Neuronal stem cell (in vitro differentiated cells): ENCODE results near the gene ACRBP.

ENCODE experiments used
- DNase-seq: peaks from one replicate; pipeline ENCODE4 v3.0.0-alpha.2; 2013; ENCODE audit warnings: low spot score
- H2AFZ ChIP-seq: one replicate; pipeline ENCODE4 v1.6.1; 2013; ENCODE audit warnings: mild to moderate bottlenecking, low read length, inconsistent platforms
- H2AK5ac ChIP-seq: 2 replicates; pipeline ENCODE4 v1.6.1; 2013; ENCODE audit warnings: low read depth, mild to moderate bottlenecking, inconsistent platforms, low read length, moderate library complexity, mixed read lengths
- H2BK120ac ChIP-seq: 2 replicates; pipeline ENCODE4 v1.6.1; 2013; ENCODE audit warnings: low read depth, mild to moderate bottlenecking, inconsistent platforms, low read length, moderate library complexity, mixed read lengths
- H2BK12ac ChIP-seq: one replicate; pipeline ENCODE4 v1.6.1; 2013; ENCODE audit warnings: low read length, inconsistent platforms
- H2BK15ac ChIP-seq: 2 replicates; pipeline ENCODE4 v1.6.1; 2013; ENCODE audit warnings: mild to moderate bottlenecking, low read length, inconsistent platforms, mixed read lengths
- H2BK5ac ChIP-seq: one replicate; pipeline ENCODE4 v1.6.1; 2013; ENCODE audit warnings: inconsistent platforms, mild to moderate bottlenecking, low read length, moderate library complexity
- H3K14ac ChIP-seq: one replicate; pipeline ENCODE4 v1.6.1; 2013; ENCODE audit warnings: low read length, inconsistent platforms
- H3K18ac ChIP-seq: 2 replicates; pipeline ENCODE4 v1.6.1; 2013; ENCODE audit warnings: low read length, inconsistent platforms
- H3K23ac ChIP-seq: 2 replicates; pipeline ENCODE4 v1.6.1; 2013; ENCODE audit warnings: low read depth, mild to moderate bottlenecking, mixed read lengths, low read length, inconsistent platforms; ENCODE audit not compliant: poor library complexity
- H3K27ac ChIP-seq: replicated peaks from 3 replicates; pipeline ENCODE4 v1.5.1; 2013; ENCODE audit warnings: low read length, inconsistent platforms
- H3K27me3 ChIP-seq, 3 experiments: 2 replicates each; pipeline ENCODE4 v1.6.1; 2013; ENCODE audit warnings: low read length in 3 of 3, mild to moderate bottlenecking in 2 of 3, inconsistent platforms in 1 of 3, low read depth in 1 of 3, mixed read lengths in 1 of 3, moderate library complexity in 1 of 3; ENCODE audit not compliant: control insufficient read depth in 3 of 3, insufficient read depth in 3 of 3
- H3K36me3 ChIP-seq, 2 donors: replicated peaks in 1 of 2; 2 replicates each; pipeline ENCODE4 v1.6.1; 2013; ENCODE audit warnings: low read length in 2 of 2; ENCODE audit not compliant: control insufficient read depth in 2 of 2, insufficient read depth in 2 of 2
- H3K4ac ChIP-seq: 2 replicates; pipeline ENCODE4 v1.6.1; 2013; ENCODE audit warnings: inconsistent platforms, mild to moderate bottlenecking, low read length, moderate library complexity
- H3K4me1 ChIP-seq, 2 donors: 1 replicate in 1 of 2; 2 replicates in 1 of 2; pipeline ENCODE4 v1.6.1; 2013; ENCODE audit warnings: low read length in 2 of 2, low read depth in 1 of 2; ENCODE audit not compliant: control insufficient read depth in 2 of 2, insufficient read depth in 1 of 2
- H3K4me2 ChIP-seq: one replicate; pipeline ENCODE4 v1.6.1; 2013; ENCODE audit warnings: mild to moderate bottlenecking, low read length, inconsistent platforms; ENCODE audit not compliant: insufficient read depth, poor library complexity, severe bottlenecking
- H3K4me3 ChIP-seq, 2 donors: 2 replicates each; pipeline ENCODE4 v1.5.1; 2013; ENCODE audit warnings: low read length in 2 of 2, mild to moderate bottlenecking in 2 of 2, inconsistent platforms in 1 of 2, moderate library complexity in 1 of 2
- H3K79me1 ChIP-seq: one replicate; pipeline ENCODE4 v1.6.1; 2013; ENCODE audit warnings: low read depth, mild to moderate bottlenecking, inconsistent platforms, low read length, moderate library complexity
- H3K9ac ChIP-seq: one replicate; pipeline ENCODE4 v1.6.1; 2013; ENCODE audit warnings: mild to moderate bottlenecking, low read depth, low read length, inconsistent platforms; ENCODE audit not compliant: poor library complexity
- H3K9me3 ChIP-seq, 2 donors: replicated peaks in 1 of 2; 2 replicates each; pipeline versions ENCODE3 to v1.6.1; 2013; ENCODE audit warnings: low read length in 2 of 2, mild to moderate bottlenecking in 2 of 2, inconsistent platforms in 1 of 2, low read depth in 1 of 2, mixed read lengths in 1 of 2, moderate library complexity in 1 of 2; ENCODE audit not compliant: control insufficient read depth in 2 of 2, insufficient read depth in 1 of 2
- H4K8ac ChIP-seq: one replicate; pipeline ENCODE4 v1.6.1; 2013; ENCODE audit warnings: low read depth, mild to moderate bottlenecking, inconsistent platforms, low read length, moderate library complexity
- H4K91ac ChIP-seq: one replicate; pipeline ENCODE4 v1.6.1; 2013; ENCODE audit warnings: low read length, low read depth, mild to moderate bottlenecking, inconsistent platforms; ENCODE audit not compliant: poor library complexity
- WGBS, 2 donors: extraction: QIAGEN DNeasy Blood & Tissue Kit; methylation state at CpG; one replicate each; pipeline ENCODE4 v1.1.7; 2013; ENCODE audit warnings: missing lambda C conversion rate in 2 of 2, mixed read lengths in 1 of 2; ENCODE audit not compliant: insufficient read length in 2 of 2, insufficient replicate concordance in 1 of 2; ENCODE audit errors: extremely low coverage in 2 of 2; 5-methylcytosine and 5-hydroxymethylcytosine counted together

The ACRBP gene

GRCh38 chr12:6614513-6615172, 32.6 kb downstream of the ACRBP start:
- H3K9ac ChIP-seq, result peak overlapping the region; percentile 53
- no peak overlapping the region for H3K23ac ChIP-seq
- H3K4me3 ChIP-seq, result peak overlapping the region in 1 of 2 donors; percentile 10
- no peaks in the 10 kb centered on the region for H3K79me1 ChIP-seq
- peak overlapping the region; percentile 95 for H3K27ac ChIP-seq
- H3K36me3 ChIP-seq, result no peaks in the 10 kb centered on the region
- no peak for DNase-seq
- peak overlapping the region; percentile 60 for H3K4ac ChIP-seq
- H2AK5ac ChIP-seq, result peak overlapping the region; percentile 70
- H2BK12ac ChIP-seq, result peak overlapping the region; percentile 42
- H3K4me1 ChIP-seq, result peaks cover 32% of the 10 kb centered on the region in 2 donors
- WGBS, 2 donors, result no CpG with 5 or more reads among the region's 7 CpGs
- H2BK15ac ChIP-seq, result peak overlapping the region; percentile 87
- peak overlapping the region; percentile 42 for H3K14ac ChIP-seq
- H2AFZ ChIP-seq, result peak overlapping the region; percentile 44
- H3K27me3 ChIP-seq, result peaks cover 0 to 3% (median 0%) of the 10 kb centered on the region in 3 experiments
- H3K4me2 ChIP-seq, result no peak overlapping the region
- no peak overlapping the region for H2BK120ac ChIP-seq
- no peaks in the 10 kb centered on the region for H3K9me3 ChIP-seq
- H3K18ac ChIP-seq, result peak overlapping the region; percentile 97
- peak overlapping the region; percentile 29 for H4K8ac ChIP-seq
- H2BK5ac ChIP-seq, result peak overlapping the region; percentile 90
- H4K91ac ChIP-seq, result peak overlapping the region; percentile 16

GRCh38 chr12:6613776-6614512, 33.3 kb downstream of the ACRBP start:
- Histone ChIP-seq H2BK5ac (peak overlapping the region; percentile 90), H3K36me3 (no peaks in the 10 kb centered on the region), H3K23ac (no peak overlapping the region), H2BK15ac (peak overlapping the region; percentile 87), H3K14ac (peak overlapping the region; percentile 42), H3K9me3 (no peaks in the 10 kb centered on the region), H4K8ac (peak overlapping the region; percentile 29), H3K4me1 (peaks cover 32% of the 10 kb centered on the region in 2 donors), H4K91ac (peak overlapping the region; percentile 16), H2BK12ac (peak overlapping the region; percentile 42), H2AK5ac (peak overlapping the region; percentile 70), H3K4me2 (peak overlapping the region; percentile 32), H3K18ac (peak overlapping the region; percentile 97), H3K79me1 (no peaks in the 10 kb centered on the region), H2BK120ac (no peak overlapping the region), H2AFZ (peak overlapping the region; percentile 44), H3K9ac (peak overlapping the region; percentile 53), H3K27ac (peak overlapping the region; percentile 95), H3K4me3 (peak overlapping the region in 1 of 2 donors; percentile 10), H3K4ac (peak overlapping the region; percentile 60), H3K27me3 (no peaks in the 10 kb centered on the region)
- DNase-seq, result peak; percentile 95
- no CpG with 5 or more reads among the region's 21 CpGs for WGBS, 2 donors

GRCh38 chr12:6613015-6613775, 34.0 kb downstream of the ACRBP start:
- no peaks in the 10 kb centered on the region for H3K9me3 ChIP-seq
- no peaks in the 10 kb centered on the region for H3K79me1 ChIP-seq
- peak overlapping the region; percentile 16 for H4K91ac ChIP-seq
- H2BK15ac ChIP-seq, result no peak overlapping the region
- H3K4me2 ChIP-seq, result peak overlapping the region; percentile 54
- peak overlapping the region; percentile 84 for H2BK5ac ChIP-seq
- no peak overlapping the region for H3K23ac ChIP-seq
- peak overlapping the region; percentile 98 for H3K18ac ChIP-seq
- H3K14ac ChIP-seq, result peak overlapping the region; percentile 14
- H2AFZ ChIP-seq, result peak overlapping the region; percentile 74
- WGBS, 2 donors, result no CpG with 5 or more reads among the region's 17 CpGs
- no peak overlapping the region for H4K8ac ChIP-seq
- H3K4me1 ChIP-seq, result peaks cover 32% of the 10 kb centered on the region in 2 donors
- no peaks in the 10 kb centered on the region for H3K36me3 ChIP-seq
- H3K27me3 ChIP-seq, result no peaks in the 10 kb centered on the region
- H2BK120ac ChIP-seq, result peak overlapping the region; percentile 26
- peak; percentile 77 for DNase-seq
- peak overlapping the region; percentile 99 for H3K27ac ChIP-seq
- peak overlapping the region; percentile 27 to 32 for H3K4me3 ChIP-seq
- H3K9ac ChIP-seq, result peak overlapping the region; percentile 85
- no peak overlapping the region for H2BK12ac ChIP-seq
- H2AK5ac ChIP-seq, result peak overlapping the region; percentile 36
- H3K4ac ChIP-seq, result no peak overlapping the region
